T-helper 2 cell treated with Interferon-gamma antibody and Interleukin-4, amounts not matched to agents 5 μg/mL and 100 μg/mL, for 36 hours (primary cell): ENCODE data around the gene ERICH2.
"Not testable (repeated sequence)": the region's sequence is repeated elsewhere in the genome, so short reads cannot be mapped to it uniquely, and the experiment has no call there.

Experiments
- DNase-seq: peaks from one replicate; pipeline ENCODE4 v3.0.0; 2021; ENCODE audit warnings: low spot score
- H3K27ac Mint-ChIP-seq: one replicate; pipeline ENCODE4 v1.8.0; 2021; ENCODE audit warnings: mild to moderate bottlenecking, mixed read lengths
- H3K27me3 Mint-ChIP-seq: one replicate; pipeline ENCODE4 v1.8.0; 2021; ENCODE audit warnings: low read depth, mixed read lengths
- H3K36me3 Mint-ChIP-seq: one replicate; pipeline ENCODE4 v1.8.0; 2021; ENCODE audit warnings: low read depth, mixed read lengths
- H3K4me1 Mint-ChIP-seq: one replicate; pipeline ENCODE4 v1.8.0; 2021; ENCODE audit warnings: low read depth, mixed read lengths
- H3K4me3 Mint-ChIP-seq: one replicate; pipeline ENCODE4 v1.8.0; 2022; ENCODE audit warnings: mild to moderate bottlenecking, moderate library complexity, mixed read lengths
- H3K9me3 Mint-ChIP-seq: one replicate; pipeline ENCODE4 v1.8.0; 2021; ENCODE audit warnings: mixed read lengths

The ERICH2 gene

GRCh38 chr2:170742896-170743529, 27.2 kb upstream of the ERICH2 start:
- Mint-ChIP-seq H3K27me3 (peaks cover 30% of the 10 kb centered on the region), H3K36me3 (no peaks in the 10 kb centered on the region), H3K4me1 (no peaks in the 10 kb centered on the region), H3K9me3 (no peaks in the 10 kb centered on the region), H3K27ac (no peak overlapping the region), H3K4me3 (no peak overlapping the region)
- DNase-seq, result no peak

GRCh38 chr2:170743530-170744239, 26.5 kb upstream of the ERICH2 start:
- Mint-ChIP-seq H3K4me1 (no peaks in the 10 kb centered on the region), H3K27ac (no peak overlapping the region), H3K36me3 (no peaks in the 10 kb centered on the region), H3K27me3 (peaks cover 28% of the 10 kb centered on the region), H3K4me3 (no peak overlapping the region), H3K9me3 (no peaks in the 10 kb centered on the region)
- DNase-seq, result no peak

GRCh38 chr2:170744248-170745002, 25.8 kb upstream of the ERICH2 start:
- Mint-ChIP-seq H3K4me3 (no peak overlapping the region), H3K36me3 (no peaks in the 10 kb centered on the region), H3K9me3 (no peaks in the 10 kb centered on the region), H3K27me3 (peaks cover 30% of the 10 kb centered on the region), H3K4me1 (no peaks in the 10 kb centered on the region), H3K27ac (no peak overlapping the region)
- DNase-seq, result no peak

- Mint-ChIP-seq H3K4me3 (no peak overlapping the region), H3K27ac (no peak overlapping the region), H3K9me3 (no peaks in the 10 kb centered on the region), H3K36me3 (no peaks in the 10 kb centered on the region), H3K27me3 (peaks cover 33% of the 10 kb centered on the region), H3K4me1 (no peaks in the 10 kb centered on the region)
- DNase-seq, result no peak
Measured at GRCh38 chr2:170745305-170745704, 24.9 kb upstream of the ERICH2 start.

GRCh38 chr2:170747921-170748320, 22.3 kb upstream of the ERICH2 start:
- H3K4me3 Mint-ChIP-seq, result no peak overlapping the region
- H3K4me1 Mint-ChIP-seq, result no peaks in the 10 kb centered on the region
- no peaks in the 10 kb centered on the region for H3K9me3 Mint-ChIP-seq
- H3K27ac Mint-ChIP-seq, result no peak overlapping the region
- peaks cover 45% of the 10 kb centered on the region for H3K27me3 Mint-ChIP-seq
- DNase-seq, result no peak
- H3K36me3 Mint-ChIP-seq, result no peaks in the 10 kb centered on the region

- H3K36me3 Mint-ChIP-seq, H3K4me1 Mint-ChIP-seq, H3K4me3 Mint-ChIP-seq, DNase-seq, H3K27ac Mint-ChIP-seq, H3K9me3 Mint-ChIP-seq: not testable (repeated sequence)
- peaks cover 36% of the 10 kb centered on the region for H3K27me3 Mint-ChIP-seq
Measured at GRCh38 chr2:170751555-170751954, 18.6 kb upstream of the ERICH2 start.

- Mint-ChIP-seq H3K36me3 (no peaks in the 10 kb centered on the region), H3K4me3 (no peak overlapping the region), H3K4me1 (no peaks in the 10 kb centered on the region), H3K27me3 (peaks cover 12% of the 10 kb centered on the region), H3K27ac (no peak overlapping the region), H3K9me3 (no peaks in the 10 kb centered on the region)
- DNase-seq, result no peak
Measured at GRCh38 chr2:170761572-170761971, 8.6 kb upstream of the ERICH2 start.

GRCh38 chr2:170762760-170763159, 7.4 kb upstream of the ERICH2 start:
- no peaks in the 10 kb centered on the region for H3K4me1 Mint-ChIP-seq
- peaks cover 12% of the 10 kb centered on the region for H3K27me3 Mint-ChIP-seq
- no peaks in the 10 kb centered on the region for H3K9me3 Mint-ChIP-seq
- no peak for DNase-seq
- H3K27ac Mint-ChIP-seq, result no peak overlapping the region
- no peak overlapping the region for H3K4me3 Mint-ChIP-seq
- H3K36me3 Mint-ChIP-seq, result no peaks in the 10 kb centered on the region

- H3K4me3 Mint-ChIP-seq, result no peak overlapping the region
- H3K27ac Mint-ChIP-seq, result no peak overlapping the region
- peaks cover 12% of the 10 kb centered on the region for H3K27me3 Mint-ChIP-seq
- no peak for DNase-seq
- no peaks in the 10 kb centered on the region for H3K36me3 Mint-ChIP-seq
- no peaks in the 10 kb centered on the region for H3K9me3 Mint-ChIP-seq
- no peaks in the 10 kb centered on the region for H3K4me1 Mint-ChIP-seq
Measured at GRCh38 chr2:170763232-170763631, 6.9 kb upstream of the ERICH2 start.

- Mint-ChIP-seq H3K27me3 (peaks cover 9% of the 10 kb centered on the region), H3K36me3 (no peaks in the 10 kb centered on the region), H3K4me3 (no peak overlapping the region), H3K9me3 (no peaks in the 10 kb centered on the region), H3K27ac (no peak overlapping the region), H3K4me1 (peaks cover under 1% of the 10 kb centered on the region)
- DNase-seq, result no peak
Measured at GRCh38 chr2:170764880-170765261, 5.3 kb upstream of the ERICH2 start.

GRCh38 chr2:170766693-170767092, 3.5 kb upstream of the ERICH2 start:
- Mint-ChIP-seq H3K36me3 (no peaks in the 10 kb centered on the region), H3K27me3 (peaks cover 10% of the 10 kb centered on the region), H3K9me3 (no peaks in the 10 kb centered on the region), H3K27ac (no peak overlapping the region), H3K4me1 (peaks cover 13% of the 10 kb centered on the region), H3K4me3 (no peak overlapping the region)
- DNase-seq, result no peak

GRCh38 chr2:170770606-170771420, 635 bp downstream of the ERICH2 start:
- H3K27me3 Mint-ChIP-seq, result peaks cover 36% of the 10 kb centered on the region
- H3K4me1 Mint-ChIP-seq, result peaks cover 15% of the 10 kb centered on the region
- peak; percentile 75 for DNase-seq
- peak overlapping the region; percentile 90 for H3K4me3 Mint-ChIP-seq
- H3K27ac Mint-ChIP-seq, result peak overlapping the region; percentile 72
- no peaks in the 10 kb centered on the region for H3K9me3 Mint-ChIP-seq
- no peaks in the 10 kb centered on the region for H3K36me3 Mint-ChIP-seq

GRCh38 chr2:170771421-170771937, 1.3 kb downstream of the ERICH2 start:
- Mint-ChIP-seq H3K4me1 (peaks cover 15% of the 10 kb centered on the region), H3K36me3 (no peaks in the 10 kb centered on the region), H3K4me3 (peak overlapping the region; percentile 79), H3K27ac (peak overlapping the region; percentile 7), H3K9me3 (no peaks in the 10 kb centered on the region), H3K27me3 (peaks cover 39% of the 10 kb centered on the region)
- DNase-seq, result no peak
